Measurements from ENCODE around the gene NASP.

DNA sequence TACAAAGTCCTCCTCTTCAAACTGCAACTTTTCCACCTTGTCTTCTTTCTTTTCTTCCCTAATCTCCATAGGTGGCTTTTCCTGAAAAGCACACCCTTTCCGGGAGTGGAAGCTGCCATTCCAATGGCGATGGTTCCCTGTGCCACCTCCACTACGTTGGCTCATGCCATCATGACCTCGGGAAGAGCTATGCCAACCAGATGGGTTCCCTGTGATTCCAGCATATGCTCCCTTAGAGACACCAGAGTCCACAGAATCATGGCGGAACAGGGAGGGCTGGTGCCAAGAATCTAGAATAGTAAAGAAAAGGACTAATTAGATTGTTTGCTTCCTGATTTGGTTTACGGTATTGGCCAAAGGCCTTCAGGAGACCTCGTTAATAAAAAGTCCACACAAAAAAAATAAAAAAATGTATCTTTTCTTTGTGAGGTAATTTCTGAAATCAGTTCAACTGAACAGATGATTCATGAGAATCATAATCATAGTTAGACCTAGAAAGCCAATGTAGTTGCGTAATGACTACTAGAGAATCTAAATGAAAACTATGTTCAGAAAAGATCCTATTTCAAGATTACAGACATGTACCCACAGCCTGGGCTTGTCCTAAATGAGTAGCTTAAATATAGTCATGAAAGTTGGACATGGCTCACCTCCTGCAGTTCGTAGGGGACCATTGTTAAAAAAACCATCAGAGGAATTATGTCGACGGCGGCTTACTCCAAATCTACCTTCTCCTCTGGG, 70.9 kb downstream of the NASP start:
- TF ChIP-seq, protein P1, sequence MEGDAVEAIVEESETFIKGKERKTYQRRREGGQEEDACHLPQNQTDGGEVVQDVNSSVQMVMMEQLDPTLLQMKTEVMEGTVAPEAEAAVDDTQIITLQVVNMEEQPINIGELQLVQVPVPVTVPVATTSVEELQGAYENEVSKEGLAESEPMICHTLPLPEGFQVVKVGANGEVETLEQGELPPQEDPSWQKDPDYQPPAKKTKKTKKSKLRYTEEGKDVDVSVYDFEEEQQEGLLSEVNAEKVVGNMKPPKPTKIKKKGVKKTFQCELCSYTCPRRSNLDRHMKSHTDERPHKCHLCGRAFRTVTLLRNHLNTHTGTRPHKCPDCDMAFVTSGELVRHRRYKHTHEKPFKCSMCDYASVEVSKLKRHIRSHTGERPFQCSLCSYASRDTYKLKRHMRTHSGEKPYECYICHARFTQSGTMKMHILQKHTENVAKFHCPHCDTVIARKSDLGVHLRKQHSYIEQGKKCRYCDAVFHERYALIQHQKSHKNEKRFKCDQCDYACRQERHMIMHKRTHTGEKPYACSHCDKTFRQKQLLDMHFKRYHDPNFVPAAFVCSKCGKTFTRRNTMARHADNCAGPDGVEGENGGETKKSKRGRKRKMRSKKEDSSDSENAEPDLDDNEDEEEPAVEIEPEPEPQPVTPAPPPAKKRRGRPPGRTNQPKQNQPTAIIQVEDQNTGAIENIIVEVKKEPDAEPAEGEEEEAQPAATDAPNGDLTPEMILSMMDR (IDR thresholded peaks at IDR 0.05; ENCODE audit: low read depth, low read length), result no peak
- TF ChIP-seq POLR2A (IDR thresholded peaks at IDR 0.05; ENCODE audit: extremely low read depth, insufficient read length) (no peak), MYC (IDR thresholded peaks at IDR 0.05; ENCODE audit: low read depth, low read length) (no peak)
- TF ChIP-seq, protein P2, sequence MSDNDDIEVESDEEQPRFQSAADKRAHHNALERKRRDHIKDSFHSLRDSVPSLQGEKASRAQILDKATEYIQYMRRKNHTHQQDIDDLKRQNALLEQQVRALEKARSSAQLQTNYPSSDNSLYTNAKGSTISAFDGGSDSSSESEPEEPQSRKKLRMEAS (IDR thresholded peaks at IDR 0.05; ENCODE audit: low read depth, low read length), result no peak
